HG03066 (cell line): Measurements from ENCODE around the gene FRMPD2.
"Not testable (repeated sequence)": the region's sequence is repeated elsewhere in the genome, so short reads cannot be mapped to it uniquely, and the experiment has no call there.

Experiments used
- ATAC-seq: cut with Tn5 transposase; IDR thresholded peaks from one replicate; pipeline ENCODE4 v1.9.1; 2021; ENCODE audit warnings: low read depth; ENCODE audit not compliant: unreplicated experiment

FRMPD2 gene

GRCh38 chr10:48211777-48212176 lies 62.7 kb downstream of the FRMPD2 start:
- ATAC-seq: no peak

GRCh38 chr10:48210966-48211365 lies 63.5 kb downstream of the FRMPD2 start:
- no peak for ATAC-seq

- no peak for ATAC-seq
These were observed 64.1 kb downstream of the FRMPD2 start for GRCh38 chr10:48210391-48210790.

- ATAC-seq: no peak
These were observed 65.3 kb downstream of the FRMPD2 start for GRCh38 chr10:48209241-48209640.

GRCh38 chr10:48207853-48208252 lies 66.6 kb downstream of the FRMPD2 start:
- no peak for ATAC-seq

GRCh38 chr10:48206482-48207250 lies 67.8 kb downstream of the FRMPD2 start:
- ATAC-seq: no peak

GRCh38 chr10:48205918-48206317 lies 68.6 kb downstream of the FRMPD2 start:
- no peak for ATAC-seq

- ATAC-seq: no peak
These were observed 74.7 kb downstream of the FRMPD2 start for GRCh38 chr10:48199580-48200377.

- no peak for ATAC-seq
These were observed 77.1 kb downstream of the FRMPD2 start for GRCh38 chr10:48197236-48197899.

GRCh38 chr10:48195803-48196202 lies 78.7 kb downstream of the FRMPD2 start:
- ATAC-seq: no peak

- no peak for ATAC-seq
These were observed 79.7 kb downstream of the FRMPD2 start for GRCh38 chr10:48194830-48195229.

GRCh38 chr10:48193556-48193955 lies 80.9 kb downstream of the FRMPD2 start:
- no peak for ATAC-seq

GRCh38 chr10:48192881-48193450 lies 81.5 kb downstream of the FRMPD2 start:
- no peak for ATAC-seq

- no peak for ATAC-seq
These were observed 86.6 kb downstream of the FRMPD2 start for GRCh38 chr10:48187713-48188485.

- ATAC-seq: no peak
These were observed 87.4 kb downstream of the FRMPD2 start for GRCh38 chr10:48187126-48187525.

GRCh38 chr10:48186264-48186804 lies 88.2 kb downstream of the FRMPD2 start:
- not testable (repeated sequence) for ATAC-seq

GRCh38 chr10:48184224-48184623 lies 90.3 kb downstream of the FRMPD2 start:
- ATAC-seq: no peak

GRCh38 chr10:48172715-48173114 lies 101.8 kb downstream of the FRMPD2 start:
- not testable (repeated sequence) for ATAC-seq

- ATAC-seq: not testable (repeated sequence)
These were observed 113.8 kb downstream of the FRMPD2 start for GRCh38 chr10:48160670-48161069.

GRCh38 chr10:48160163-48160562 lies 114.3 kb downstream of the FRMPD2 start:
- not testable (repeated sequence) for ATAC-seq
